Spinal cord (tissue), 10 donors: ENCODE results near the gene RND2. TPM values are rescaled to one million over a fixed set of nuclear protein-coding genes. Genes with fewer than 3 reads are reported as not detected.

Experiments
- DNase-seq, 6 donors: peaks; one replicate each; pipeline versions ENCODE4 v3.0.0 to v3.0.0-alpha.2; 2013 to 2015; ENCODE audit warnings: low spot score in 6 of 6, low read depth in 4 of 6
- H3K27ac ChIP-seq: one replicate; pipeline ENCODE4 v1.5.1; 2013; ENCODE audit warnings: low read depth, low read length, control low read depth
- H3K27me3 ChIP-seq: one replicate; pipeline ENCODE4 v1.6.1; 2013; ENCODE audit warnings: low read length; ENCODE audit not compliant: control insufficient read depth, insufficient read depth
- H3K36me3 ChIP-seq: one replicate; pipeline ENCODE4 v1.6.1; 2013; ENCODE audit warnings: low read length; ENCODE audit not compliant: control insufficient read depth, insufficient read depth
- H3K4me1 ChIP-seq: one replicate; pipeline ENCODE4 v1.6.1; 2013; ENCODE audit warnings: low read length; ENCODE audit not compliant: control insufficient read depth, insufficient read depth
- H3K4me3 ChIP-seq: one replicate; pipeline ENCODE4 v1.5.1; 2013; ENCODE audit warnings: low read depth, low read length, control low read depth
- H3K9me3 ChIP-seq: one replicate; pipeline ENCODE4 v1.6.1; 2013; ENCODE audit warnings: low read length; ENCODE audit not compliant: control insufficient read depth, insufficient read depth
- WGBS: methylation state at CpG from one replicate; pipeline ENCODE4 v1.1.5; 2013; ENCODE audit warnings: missing lambda C conversion rate; ENCODE audit not compliant: insufficient coverage; 5-methylcytosine and 5-hydroxymethylcytosine counted together
- polyA plus RNA-seq, 2 donors: library from polyadenylated mRNA; unstranded; fragments of 120-200 nt; gene quantifications; one replicate each; pipeline ENCODE4 v1.2.1, GENCODE V29; 2013; ENCODE audit not compliant: insufficient read length in 2 of 2
- total RNA-seq, 2 donors: library from RNA; depleted of rRNA in 1 of 2; stranded (reverse); fragments of 120-200 nt in 1 of 2; fragments of >200 nt in 1 of 2; gene quantifications; one replicate each; pipeline versions ENCODE4 v1.2.3 to v1.2.4, GENCODE V29; 2013 to 2014
- donor health status: healthy.

Gene RND2
- total and polyA plus RNA-seq, 4 donors, result 19.2 to 86.9 (median 53.6) TPM

- Histone ChIP-seq H3K4me3 (no peak overlapping the region), H3K36me3 (peaks cover 53% of the 10 kb centered on the region), H3K9me3 (no peaks in the 10 kb centered on the region), H3K27ac (no peak overlapping the region), H3K4me1 (peaks cover 15% of the 10 kb centered on the region), H3K27me3 (no peaks in the 10 kb centered on the region)
- DNase-seq, result no peak
- WGBS, result 81% methylated on average over 3 of the region's 5 CpGs
Observed at GRCh38 chr17:43003542-43004172, 21.4 kb upstream of the RND2 start.

GRCh38 chr17:43006639-43007551 lies 18.1 kb upstream of the RND2 start, which contains the start of gene IFI35:
Gene IFI35 (plus strand): TSS chr17:43006784. CDS start chr17:43006948, 164 bp downstream.
- DNase-seq, result peak in 2 of 6 donors; percentile 66 to 81
- Histone ChIP-seq H3K36me3 (peaks cover 38% of the 10 kb centered on the region), H3K4me3 (peak within 1 kb of the TSS; percentile 61), H3K27ac (peak within 1 kb of the TSS; percentile 87), H3K27me3 (no peaks in the 10 kb centered on the region), H3K4me1 (peaks cover 9% of the 10 kb centered on the region), H3K9me3 (no peaks in the 10 kb centered on the region)
- 30% methylated on average over 9 of the region's 18 CpGs for WGBS

- DNase-seq, result no peak
- H3K36me3 ChIP-seq, result peaks cover 38% of the 10 kb centered on the region
- H3K4me3 ChIP-seq, result no peak overlapping the region
- no peaks in the 10 kb centered on the region for H3K27me3 ChIP-seq
- H3K9me3 ChIP-seq, result no peaks in the 10 kb centered on the region
- H3K4me1 ChIP-seq, result peaks cover 26% of the 10 kb centered on the region
- WGBS, result 79% methylated on average over 3 of the region's 5 CpGs
- no peak overlapping the region for H3K27ac ChIP-seq
Observed at GRCh38 chr17:43010667-43011308, 14.2 kb upstream of the RND2 start.

DNA sequence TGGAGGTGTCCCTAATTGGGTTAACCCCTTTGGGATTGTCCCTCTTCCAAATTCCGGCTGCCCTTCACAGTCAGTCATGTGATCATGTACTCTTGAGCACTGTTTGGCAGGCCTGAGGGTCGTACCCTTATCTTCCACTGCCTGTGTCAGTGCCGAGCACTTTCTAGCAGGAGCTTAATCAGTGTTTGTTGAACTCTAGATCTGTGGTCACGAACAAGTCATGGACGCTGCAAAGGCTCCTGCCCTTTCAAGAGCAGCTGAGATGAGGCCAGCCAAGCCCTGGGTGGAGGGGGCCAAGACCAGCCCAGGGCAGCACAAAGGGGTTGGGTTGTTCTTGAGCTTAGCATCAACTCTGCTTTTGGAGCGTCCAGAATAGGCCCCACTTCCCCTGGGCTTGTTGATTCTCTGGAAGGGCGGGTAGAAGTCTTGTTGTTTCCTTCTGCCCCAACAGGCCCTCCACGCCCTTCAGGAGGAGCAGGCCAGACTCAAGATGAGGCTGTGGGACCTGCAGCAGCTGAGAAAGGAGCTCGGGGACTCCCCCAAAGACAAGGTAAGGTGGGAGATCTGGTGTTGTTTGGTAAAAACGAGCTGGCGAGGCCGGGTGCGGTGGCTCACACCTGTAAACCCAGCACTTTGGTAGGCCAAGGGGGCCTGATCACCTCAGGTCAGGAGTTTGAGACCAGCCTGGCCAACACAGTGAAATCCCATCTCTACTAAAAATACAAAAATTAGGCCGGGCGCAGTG lies 13.1 kb upstream of the RND2 start:
- Histone ChIP-seq H3K4me3 (no peak overlapping the region), H3K9me3 (no peaks in the 10 kb centered on the region), H3K36me3 (peaks cover 45% of the 10 kb centered on the region), H3K4me1 (peaks cover 25% of the 10 kb centered on the region), H3K27me3 (no peaks in the 10 kb centered on the region), H3K27ac (no peak overlapping the region)
- DNase-seq, result no peak
- 83% methylated on average over 15 of the region's 15 CpGs for WGBS

DNA sequence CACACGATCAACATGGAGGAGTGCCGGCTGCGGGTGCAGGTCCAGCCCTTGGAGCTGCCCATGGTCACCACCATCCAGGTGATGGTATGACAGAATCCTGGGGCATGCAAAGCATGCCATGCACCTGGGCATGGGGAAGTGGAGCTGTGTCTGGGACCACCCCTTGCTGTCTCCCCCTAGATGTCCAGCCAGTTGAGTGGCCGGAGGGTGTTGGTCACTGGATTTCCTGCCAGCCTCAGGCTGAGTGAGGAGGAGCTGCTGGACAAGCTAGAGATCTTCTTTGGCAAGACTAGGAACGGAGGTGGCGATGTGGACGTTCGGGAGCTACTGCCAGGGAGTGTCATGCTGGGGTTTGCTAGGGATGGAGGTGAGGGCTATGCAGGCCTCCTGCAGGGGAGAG lies 11.7 kb upstream of the RND2 start:
- H3K4me1 ChIP-seq, result peaks cover 31% of the 10 kb centered on the region

GRCh38 chr17:43014020-43014648 lies 10.9 kb upstream of the RND2 start:
- no peak for DNase-seq
- H3K27me3 ChIP-seq, result no peaks in the 10 kb centered on the region
- no peak overlapping the region for H3K4me3 ChIP-seq
- H3K9me3 ChIP-seq, result no peaks in the 10 kb centered on the region
- no peak overlapping the region for H3K27ac ChIP-seq
- H3K36me3 ChIP-seq, result peaks cover 58% of the 10 kb centered on the region
- peaks cover 34% of the 10 kb centered on the region for H3K4me1 ChIP-seq
- WGBS, result 77% methylated on average over 9 of the region's 12 CpGs

More for the DNA sequence above, 11.7 kb upstream of the RND2 start:
- no peak overlapping the region for H3K4me3 ChIP-seq
- peaks cover 56% of the 10 kb centered on the region for H3K36me3 ChIP-seq
- WGBS, result 82% methylated on average over 8 of the region's 8 CpGs
- no peak for DNase-seq
- H3K9me3 ChIP-seq, result no peaks in the 10 kb centered on the region
- no peak overlapping the region for H3K27ac ChIP-seq
- H3K27me3 ChIP-seq, result no peaks in the 10 kb centered on the region

GRCh38 chr17:43014649-43015542 lies 10.1 kb upstream of the RND2 start:
- Histone ChIP-seq H3K9me3 (no peaks in the 10 kb centered on the region), H3K27me3 (no peaks in the 10 kb centered on the region), H3K4me3 (no peak overlapping the region), H3K4me1 (peaks cover 41% of the 10 kb centered on the region), H3K36me3 (peaks cover 58% of the 10 kb centered on the region), H3K27ac (peak overlapping the region; percentile 20)
- DNase-seq, result no peak
- 88% methylated on average over 1 of the region's 8 CpGs for WGBS

- DNase-seq, result no peak
- H3K9me3 ChIP-seq, result no peaks in the 10 kb centered on the region
- H3K36me3 ChIP-seq, result peaks cover 58% of the 10 kb centered on the region
- peaks cover 48% of the 10 kb centered on the region for H3K4me1 ChIP-seq
- 34% methylated on average over 7 of the region's 9 CpGs for WGBS
- H3K4me3 ChIP-seq, result no peak overlapping the region
- peak overlapping the region; percentile 20 for H3K27ac ChIP-seq
- no peaks in the 10 kb centered on the region for H3K27me3 ChIP-seq
Observed at GRCh38 chr17:43015579-43015978, 9.5 kb upstream of the RND2 start.
